SU-DHL-6 (cell line): ENCODE measurements around the gene B3GALT6.

Source experiments
- CTCF ChIP-seq: fragments of 200-600 bp; sonication (generic); IDR thresholded peaks from one replicate; pipeline ENCODE4 v1.5.1; 2017; ENCODE audit warnings: antibody characterized with exemption, mild to moderate bottlenecking, low read length, moderate library complexity; ENCODE audit not compliant: insufficient read depth, poor library complexity, severe bottlenecking
- EZH2phosphoT487 ChIP-seq: fragments of 200-600 bp; sonication (generic), shearing (Covaris generic); conservative IDR thresholded peaks from 2 replicates; pipeline ENCODE4 v1.6.1; 2018; ENCODE audit warnings: mild to moderate bottlenecking, antibody characterized with exemption, low read length, moderate library complexity, mixed read lengths

- TF ChIP-seq EZH2phosphoT487 = no peak
- no peak for TF ChIP-seq CTCF
Measured at GRCh38 chr1:1183833-1184775, 47.9 kb upstream of the B3GALT6 start.
